Lower lobe of right lung (tissue), 2 donors: Measurements from ENCODE around the gene TIGD7. TPM values are rescaled to one million over a fixed set of nuclear protein-coding genes. Genes with fewer than 3 reads are reported as not detected.

Source experiments
- ATAC-seq, 2 donors: fragments of 200-7000 bp; cut with Tn5 transposase; one replicate each; pipeline ENCODE4 v1.9.1; 2020 to 2022; ENCODE audit warnings: mild to moderate bottlenecking in 2 of 2, moderate library complexity in 2 of 2
- DNase-seq: peaks from one replicate; pipeline ENCODE4 v3.0.0-alpha.2; 2020
- H3K27ac ChIP-seq: fragments of 200-600 bp; one replicate; pipeline ENCODE4 v1.8.0; 2022
- H3K27me3 ChIP-seq: fragments of 200-600 bp; one replicate; pipeline ENCODE4 v1.8.0; 2022; ENCODE audit warnings: low read depth
- H3K36me3 ChIP-seq: fragments of 200-600 bp; one replicate; pipeline ENCODE4 v1.8.0; 2022; ENCODE audit warnings: mild to moderate bottlenecking
- H3K4me1 ChIP-seq: fragments of 200-600 bp; one replicate; pipeline ENCODE4 v1.8.0; 2022
- H3K4me3 ChIP-seq: fragments of 200-600 bp; one replicate; pipeline ENCODE4 v1.8.0; 2022; ENCODE audit warnings: mild to moderate bottlenecking
- H3K9me3 ChIP-seq: fragments of 200-600 bp; one replicate; pipeline ENCODE4 v1.8.0; 2022
- intact Hi-C: fragments of 100-400 bp; cut with DNase I; formaldehyde crosslinking; loops from one replicate; pipeline ENCODE4 v1.11.0; 2022
- total RNA-seq: library from RNA; stranded (reverse); fragmentation: NEBNext Ultra II Directional; extraction: Animal tissue kit (Norgen Biotek cat#: 25700); gene quantifications from one replicate; pipeline ENCODE4 v1.2.1, GENCODE V29; 2021
- TF ChIP-seq, protein P1 (sequence below): fragments of 200-600 bp; IDR thresholded peaks from one replicate; pipeline ENCODE4 v1.8.0; 2022; ENCODE audit warnings: antibody characterized with exemption, mild to moderate bottlenecking
- donor health status: DM: no; HTN: yes; CAD: no; lungs with severe emphysema.

Gene TIGD7
- total RNA-seq, 1 donor from 2014 or later = 5.3 TPM

- H3K27me3 ChIP-seq = no peaks in the 10 kb centered on the region
- DNase-seq (no peak), ATAC-seq (no peak)
- TF ChIP-seq, protein P1, sequence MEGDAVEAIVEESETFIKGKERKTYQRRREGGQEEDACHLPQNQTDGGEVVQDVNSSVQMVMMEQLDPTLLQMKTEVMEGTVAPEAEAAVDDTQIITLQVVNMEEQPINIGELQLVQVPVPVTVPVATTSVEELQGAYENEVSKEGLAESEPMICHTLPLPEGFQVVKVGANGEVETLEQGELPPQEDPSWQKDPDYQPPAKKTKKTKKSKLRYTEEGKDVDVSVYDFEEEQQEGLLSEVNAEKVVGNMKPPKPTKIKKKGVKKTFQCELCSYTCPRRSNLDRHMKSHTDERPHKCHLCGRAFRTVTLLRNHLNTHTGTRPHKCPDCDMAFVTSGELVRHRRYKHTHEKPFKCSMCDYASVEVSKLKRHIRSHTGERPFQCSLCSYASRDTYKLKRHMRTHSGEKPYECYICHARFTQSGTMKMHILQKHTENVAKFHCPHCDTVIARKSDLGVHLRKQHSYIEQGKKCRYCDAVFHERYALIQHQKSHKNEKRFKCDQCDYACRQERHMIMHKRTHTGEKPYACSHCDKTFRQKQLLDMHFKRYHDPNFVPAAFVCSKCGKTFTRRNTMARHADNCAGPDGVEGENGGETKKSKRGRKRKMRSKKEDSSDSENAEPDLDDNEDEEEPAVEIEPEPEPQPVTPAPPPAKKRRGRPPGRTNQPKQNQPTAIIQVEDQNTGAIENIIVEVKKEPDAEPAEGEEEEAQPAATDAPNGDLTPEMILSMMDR = no peak
- intact Hi-C loops = no loop called here
- peaks cover 2% of the 10 kb centered on the region for H3K4me1 ChIP-seq
- H3K9me3 ChIP-seq = peaks cover 96% of the 10 kb centered on the region
- no peak overlapping the region for H3K27ac ChIP-seq
- H3K4me3 ChIP-seq = no peak overlapping the region
- H3K36me3 ChIP-seq = peaks cover 29% of the 10 kb centered on the region
Measured at GRCh38 chr16:3311496-3311895, 6.3 kb upstream of the TIGD7 start.

DNA sequence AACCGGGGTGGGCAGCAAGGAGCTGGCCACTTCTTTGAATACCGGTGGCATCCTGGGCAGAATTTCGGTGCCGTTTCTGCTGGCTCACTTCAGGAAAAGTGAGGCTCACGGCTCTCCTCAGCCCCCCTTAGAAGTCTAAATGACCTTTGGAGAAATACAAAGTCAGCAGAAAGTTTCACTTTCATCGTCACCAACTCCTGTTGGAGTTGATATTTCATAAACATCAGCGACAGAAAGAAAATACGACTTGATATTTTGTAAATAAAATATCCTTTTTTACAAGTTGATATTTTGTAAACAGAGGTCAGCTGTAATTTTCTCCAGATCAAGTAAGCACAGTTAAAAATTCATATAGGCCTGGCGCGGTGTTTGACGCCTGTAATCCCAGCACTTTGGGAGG is 848 bp upstream of the TIGD7 start:
- TF ChIP-seq, protein P1 = no peak
- Histone ChIP-seq H3K4me1 (peaks cover 15% of the 10 kb centered on the region), H3K4me3 (peak overlapping the region; percentile 75), H3K27me3 (no peaks in the 10 kb centered on the region), H3K36me3 (peaks cover 12% of the 10 kb centered on the region), H3K9me3 (peaks cover 69% of the 10 kb centered on the region), H3K27ac (peak overlapping the region; percentile 92)
- ATAC-seq (no peak), DNase-seq (no peak)
- intact Hi-C loops = no loop called here

- Histone ChIP-seq H3K36me3 (peaks cover 12% of the 10 kb centered on the region), H3K4me1 (peaks cover 15% of the 10 kb centered on the region), H3K27ac (no peak overlapping the region), H3K9me3 (peaks cover 66% of the 10 kb centered on the region), H3K4me3 (peak overlapping the region; percentile 75), H3K27me3 (no peaks in the 10 kb centered on the region)
- intact Hi-C loops = no loop called here
- TF ChIP-seq, protein P1 = no peak
- DNase-seq = no peak
- no peak for ATAC-seq
Measured at GRCh38 chr16:3304370-3304769, 860 bp downstream of the TIGD7 start.

DNA sequence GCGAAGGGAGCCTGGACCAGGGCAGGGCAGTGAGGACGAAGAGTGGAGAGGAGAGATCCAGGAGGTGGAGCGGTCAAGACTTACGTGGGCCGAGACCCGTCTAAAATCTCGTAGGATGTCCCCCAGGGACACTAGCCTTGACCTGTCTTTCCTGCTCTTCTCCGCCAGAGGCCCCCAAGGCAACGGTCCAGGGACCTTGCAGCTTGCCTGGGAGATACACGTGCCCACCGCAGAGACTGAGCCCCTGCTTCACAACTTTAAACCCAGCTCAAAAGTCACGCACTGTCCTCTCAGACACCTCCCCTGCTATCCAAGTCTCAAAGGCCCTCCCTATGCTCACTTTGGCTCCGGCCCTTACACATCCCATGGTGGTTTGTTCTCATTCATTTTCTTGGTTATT is 9.4 kb downstream of the TIGD7 start:
- intact Hi-C loops = no loop called here
- no peaks in the 10 kb centered on the region for H3K4me1 ChIP-seq
- DNase-seq (no peak), ATAC-seq (peak in 1 of 2 donors; percentile 11)
- peaks cover 5% of the 10 kb centered on the region for H3K36me3 ChIP-seq
- peaks cover 91% of the 10 kb centered on the region for H3K9me3 ChIP-seq
- H3K27me3 ChIP-seq = no peaks in the 10 kb centered on the region
- H3K27ac ChIP-seq = no peak overlapping the region
- TF ChIP-seq, protein P1 = no peak
- no peak overlapping the region for H3K4me3 ChIP-seq

DNA sequence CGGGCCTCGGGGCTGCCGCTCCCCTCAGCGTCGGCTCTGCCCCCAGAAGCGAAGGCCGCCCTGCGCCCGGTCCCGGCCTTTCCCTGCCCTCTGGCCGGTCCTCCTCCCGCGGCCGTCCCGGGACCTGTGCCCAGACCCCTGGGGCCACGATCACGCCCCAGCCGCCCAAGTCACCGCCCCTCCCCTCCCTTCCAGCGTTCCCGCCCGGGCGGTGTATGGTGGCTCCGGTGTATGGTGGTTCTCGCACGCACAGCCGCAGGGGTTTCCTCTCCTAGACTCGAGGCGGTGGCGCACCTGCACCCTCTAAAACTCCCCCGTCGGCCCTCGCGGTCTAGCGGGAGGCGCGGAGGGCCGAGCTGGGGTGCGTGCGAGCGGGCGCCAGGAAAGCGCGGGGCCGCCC is 10.0 kb downstream of the TIGD7 start:
- intact Hi-C loops = no loop called here
- Histone ChIP-seq H3K27me3 (no peaks in the 10 kb centered on the region), H3K9me3 (peaks cover 91% of the 10 kb centered on the region), H3K4me1 (no peaks in the 10 kb centered on the region), H3K36me3 (peaks cover 11% of the 10 kb centered on the region), H3K4me3 (no peak overlapping the region), H3K27ac (no peak overlapping the region)
- DNase-seq = no peak
- TF ChIP-seq, protein P1 = no peak
- ATAC-seq = peak in 1 of 2 donors; percentile 17

- ATAC-seq (no peak), DNase-seq (no peak)
- Histone ChIP-seq H3K4me3 (no peak overlapping the region), H3K36me3 (peaks cover 30% of the 10 kb centered on the region), H3K27ac (no peak overlapping the region), H3K27me3 (no peaks in the 10 kb centered on the region), H3K4me1 (no peaks in the 10 kb centered on the region), H3K9me3 (peaks cover 95% of the 10 kb centered on the region)
- intact Hi-C loops = no loop called here
- TF ChIP-seq, protein P1 = no peak
Measured at GRCh38 chr16:3292604-3293003, 12.6 kb downstream of the TIGD7 start.
